ENCODE data around the gene ABCD2. TPM values are rescaled to one million over a fixed set of nuclear protein-coding genes. Genes with fewer than 3 reads are reported as not detected.

Gene ABCD2
- total RNA-seq, 4 donors from 2014 or later, result 0.37 to 1.9 (median 0.55) TPM; not detected in 1

GRCh38 chr12:39541471-39541870 is 78.1 kb downstream of the ABCD2 start:
- Histone ChIP-seq H3K9me3 (no peaks in the 10 kb centered on the region), H3K4me1 (no peaks in the 10 kb centered on the region), H3K27me3 (no peaks in the 10 kb centered on the region), H3K4me3 (no peak overlapping the region), H3K36me3 (no peaks in the 10 kb centered on the region), H3K27ac (no peak overlapping the region)
- 78 to 82% methylated on average over 2 of the region's 2 CpGs for WGBS, 2 donors (ENCODE audit: low coverage in 1 of 2)
- in situ Hi-C loops (cut with MboI; ENCODE audit: low pct_ligation_motif_present in 1 of 4, low pct_unique_long_range_greater_than_20kb in 1 of 4, low sequenced_read_pairs in 3 of 4) (no loop called here), intact Hi-C loops (cut with DNase I; ENCODE audit: low total_unique reads) (loop anchor here (10.0 kb wide), 1 partner anchor 937 kb away; no protein-coding TSS in a partner anchor)
- no peak for DNase-seq
- TF ChIP-seq CTCF (IDR thresholded peaks at IDR 0.05) (no peak), EP300 (IDR thresholded peaks at IDR 0.05; ENCODE audit: low read depth) (no peak), POLR2A (IDR thresholded peaks at IDR 0.05) (no peak), POLR2AphosphoS5 (IDR thresholded peaks at IDR 0.05) (no peak)

GRCh38 chr12:39538679-39539104 is 80.9 kb downstream of the ABCD2 start:
- no peak for DNase-seq
- no peak overlapping the region for H3K4me3 ChIP-seq
- no peaks in the 10 kb centered on the region for H3K27me3 ChIP-seq
- 92 to 96% methylated on average over 5 to 18 of the region's 18 CpGs for WGBS, 2 donors (ENCODE audit: low coverage in 1 of 2)
- no peaks in the 10 kb centered on the region for H3K4me1 ChIP-seq
- TF ChIP-seq POLR2AphosphoS5 (IDR thresholded peaks at IDR 0.05) (no peak), CTCF (IDR thresholded peaks at IDR 0.05) (no peak), EP300 (IDR thresholded peaks at IDR 0.05; ENCODE audit: low read depth) (no peak), POLR2A (IDR thresholded peaks at IDR 0.05) (no peak)
- H3K9me3 ChIP-seq, result no peaks in the 10 kb centered on the region
- H3K36me3 ChIP-seq, result no peaks in the 10 kb centered on the region
- intact Hi-C loops (cut with DNase I; ENCODE audit: low total_unique reads), result no loop called here
- in situ Hi-C loops (cut with MboI; ENCODE audit: low pct_ligation_motif_present in 1 of 4, low pct_unique_long_range_greater_than_20kb in 1 of 4, low sequenced_read_pairs in 3 of 4), result no loop called here
- H3K27ac ChIP-seq, result no peak overlapping the region

GRCh38 chr12:39533951-39534350 is 85.7 kb downstream of the ABCD2 start:
- Histone ChIP-seq H3K36me3 (no peaks in the 10 kb centered on the region), H3K4me3 (no peak overlapping the region), H3K4me1 (no peaks in the 10 kb centered on the region), H3K9me3 (no peaks in the 10 kb centered on the region), H3K27me3 (no peaks in the 10 kb centered on the region), H3K27ac (no peak overlapping the region)
- no peak for DNase-seq
- intact Hi-C loops (cut with DNase I; ENCODE audit: low total_unique reads) (no loop called here), in situ Hi-C loops (cut with MboI; ENCODE audit: low pct_ligation_motif_present in 1 of 4, low pct_unique_long_range_greater_than_20kb in 1 of 4, low sequenced_read_pairs in 3 of 4) (no loop called here)
- no peak for TF ChIP-seq POLR2A (IDR thresholded peaks at IDR 0.05)
- no peak for TF ChIP-seq CTCF (IDR thresholded peaks at IDR 0.05)
- TF ChIP-seq POLR2AphosphoS5 (IDR thresholded peaks at IDR 0.05), result no peak
- TF ChIP-seq EP300 (IDR thresholded peaks at IDR 0.05; ENCODE audit: low read depth), result no peak

GRCh38 chr12:39532448-39532847 is 87.2 kb downstream of the ABCD2 start:
- DNase-seq, result no peak
- Histone ChIP-seq H3K9me3 (no peaks in the 10 kb centered on the region), H3K27me3 (no peaks in the 10 kb centered on the region), H3K4me1 (no peaks in the 10 kb centered on the region), H3K4me3 (no peak overlapping the region), H3K27ac (no peak overlapping the region), H3K36me3 (no peaks in the 10 kb centered on the region)
- intact Hi-C loops (cut with DNase I; ENCODE audit: low total_unique reads) (no loop called here), in situ Hi-C loops (cut with MboI; ENCODE audit: low pct_ligation_motif_present in 1 of 4, low pct_unique_long_range_greater_than_20kb in 1 of 4, low sequenced_read_pairs in 3 of 4) (no loop called here)
- WGBS, 2 donors (ENCODE audit: low coverage in 1 of 2), result 88 to 97% methylated on average over 4 of the region's 4 CpGs
- TF ChIP-seq CTCF (IDR thresholded peaks at IDR 0.05) (no peak), EP300 (IDR thresholded peaks at IDR 0.05; ENCODE audit: low read depth) (no peak), POLR2AphosphoS5 (IDR thresholded peaks at IDR 0.05) (no peak), POLR2A (IDR thresholded peaks at IDR 0.05) (no peak)
